ENCODE results near the gene KCNK4. TPM values are rescaled to one million over a fixed set of nuclear protein-coding genes. Genes with fewer than 3 reads are reported as not detected.

KCNK4 gene
- total RNA-seq, 2 experiments from 2014 or later = 0.29 TPM; not detected in 1

- Mint-ChIP-seq H3K9me3 (ENCODE audit: low read depth) (no peaks in the 10 kb centered on the region), H3K27me3 (no peaks in the 10 kb centered on the region), H3K4me1 (peaks cover 33% of the 10 kb centered on the region), H3K4me3 (no peak overlapping the region), H3K36me3 (no peaks in the 10 kb centered on the region), H3K27ac (no peak overlapping the region)
- CTCF ChIA-PET = interaction anchor here (0.9 to 12.3 kb wide), 7 partner anchors 8 to 82 kb away, joined by 3 to 146 read pairs (median 37); partner anchors contain the start of genes CATSPERZ, ESRRA, FERMT3 and FKBP2
- DNase-seq (no peak), ATAC-seq (no peak)
Measured at GRCh38 chr11:64249038-64249437, 42.1 kb upstream of the KCNK4 start.

- H3K9me3 Mint-ChIP-seq (ENCODE audit: low read depth) = no peaks in the 10 kb centered on the region
- H3K4me3 Mint-ChIP-seq = no peak overlapping the region
- CTCF ChIA-PET = interaction anchor here (0.6 to 12.3 kb wide), 18 partner anchors 9 to 82 kb away, joined by 3 to 146 read pairs (median 6); partner anchors contain the start of genes CATSPERZ, ESRRA, FERMT3 and FKBP2
- no peaks in the 10 kb centered on the region for H3K36me3 Mint-ChIP-seq
- DNase-seq (no peak), ATAC-seq (no peak)
- no peaks in the 10 kb centered on the region for H3K27me3 Mint-ChIP-seq
- H3K4me1 Mint-ChIP-seq = peaks cover 33% of the 10 kb centered on the region
- H3K27ac Mint-ChIP-seq = no peak overlapping the region
Measured at GRCh38 chr11:64249563-64250414, 41.3 kb upstream of the KCNK4 start.

- Mint-ChIP-seq H3K27ac (no peak overlapping the region), H3K4me1 (peaks cover 29% of the 10 kb centered on the region), H3K27me3 (no peaks in the 10 kb centered on the region), H3K36me3 (peaks cover 2% of the 10 kb centered on the region), H3K4me3 (peak overlapping the region; percentile 76), H3K9me3 (ENCODE audit: low read depth) (no peaks in the 10 kb centered on the region)
- ATAC-seq = no peak
- no peak for DNase-seq
- CTCF ChIA-PET = interaction anchor here (0.8 to 12.3 kb wide), 19 partner anchors 8 to 82 kb away, joined by 3 to 146 read pairs (median 7); partner anchors contain the start of genes BAD, CATSPERZ, ESRRA and FERMT3
Measured at GRCh38 chr11:64250415-64251015, 40.6 kb upstream of the KCNK4 start.

- DNase-seq = peak; percentile 68
- Mint-ChIP-seq H3K9me3 (ENCODE audit: low read depth) (no peaks in the 10 kb centered on the region), H3K4me3 (peak within 1 kb of the TSS; percentile 89), H3K27me3 (no peaks in the 10 kb centered on the region), H3K27ac (peak within 1 kb of the TSS; percentile 72), H3K4me1 (peaks cover 29% of the 10 kb centered on the region), H3K36me3 (peaks cover 2% of the 10 kb centered on the region)
- ATAC-seq = peak; percentile 71
- CTCF ChIA-PET = interaction anchor here (0.8 to 12.3 kb wide), 18 partner anchors 9 to 81 kb away, joined by 3 to 146 read pairs (median 8); partner anchors contain the start of genes BAD, CATSPERZ, ESRRA and FERMT3
Measured at GRCh38 chr11:64251016-64251752, 39.9 kb upstream of the KCNK4 start, which contains the start of gene PLCB3. TSS of gene PLCB3 (plus strand) at chr11:64251530. CDS start at chr11:64251650, 120 bp downstream.

GRCh38 chr11:64251753-64252002 is 39.4 kb upstream of the KCNK4 start:
- H3K9me3 Mint-ChIP-seq (ENCODE audit: low read depth) = no peaks in the 10 kb centered on the region

GRCh38 chr11:64252003-64252872 is 38.9 kb upstream of the KCNK4 start:
- no peaks in the 10 kb centered on the region for H3K9me3 Mint-ChIP-seq (ENCODE audit: low read depth)
- H3K27ac Mint-ChIP-seq = peak overlapping the region; percentile 69
- H3K4me1 Mint-ChIP-seq = peaks cover 26% of the 10 kb centered on the region
- H3K4me3 Mint-ChIP-seq = peak overlapping the region; percentile 89
- CTCF ChIA-PET = interaction anchor here (0.6 to 12.3 kb wide), 13 partner anchors 8 to 536 kb away, joined by 3 to 146 read pairs (median 12); partner anchors contain the start of genes BAD, CATSPERZ, ESRRA and FERMT3
- peaks cover 2% of the 10 kb centered on the region for H3K36me3 Mint-ChIP-seq
- no peak for DNase-seq
- H3K27me3 Mint-ChIP-seq = no peaks in the 10 kb centered on the region
- no peak for ATAC-seq

More at GRCh38 chr11:64251753-64252002, 39.4 kb upstream of the KCNK4 start:
- Mint-ChIP-seq H3K4me1 (peaks cover 29% of the 10 kb centered on the region), H3K27ac (peak overlapping the region; percentile 69), H3K4me3 (peak overlapping the region; percentile 89), H3K36me3 (peaks cover 2% of the 10 kb centered on the region), H3K27me3 (no peaks in the 10 kb centered on the region)
- CTCF ChIA-PET = interaction anchor here (1.0 to 12.3 kb wide), 13 partner anchors 9 to 81 kb away, joined by 4 to 146 read pairs (median 12); partner anchors contain the start of genes BAD, CATSPERZ, ESRRA and FERMT3
- ATAC-seq (no peak), DNase-seq (no peak)

- Mint-ChIP-seq H3K4me3 (no peak overlapping the region), H3K9me3 (ENCODE audit: low read depth) (no peaks in the 10 kb centered on the region), H3K27me3 (no peaks in the 10 kb centered on the region), H3K27ac (no peak overlapping the region), H3K4me1 (peaks cover 23% of the 10 kb centered on the region), H3K36me3 (peaks cover 4% of the 10 kb centered on the region)
- DNase-seq = no peak
- ATAC-seq = no peak
- CTCF ChIA-PET = interaction anchor here (1.1 to 4.7 kb wide), 6 partner anchors 11 to 48 kb away, joined by 5 to 68 read pairs (median 19); partner anchors contain the start of genes BAD, FKBP2 and GPR137
Measured at GRCh38 chr11:64253043-64253442, 38.1 kb upstream of the KCNK4 start.

- Mint-ChIP-seq H3K9me3 (ENCODE audit: low read depth) (no peaks in the 10 kb centered on the region), H3K27me3 (no peaks in the 10 kb centered on the region), H3K36me3 (peaks cover 4% of the 10 kb centered on the region), H3K27ac (no peak overlapping the region), H3K4me3 (no peak overlapping the region), H3K4me1 (peaks cover 21% of the 10 kb centered on the region)
- CTCF ChIA-PET = interaction anchor here (0.9 to 1.9 kb wide), 4 partner anchors 13 to 49 kb away, joined by 4 to 7 read pairs (median 5); partner anchors contain the start of gene BAD
- DNase-seq (no peak), ATAC-seq (no peak)
Measured at GRCh38 chr11:64253481-64253880, 37.6 kb upstream of the KCNK4 start.

- no peak for DNase-seq
- no peak overlapping the region for H3K4me3 Mint-ChIP-seq
Measured at GRCh38 chr11:64254326-64254725, 36.8 kb upstream of the KCNK4 start.

GRCh38 chr11:64255135-64256128 is 35.7 kb upstream of the KCNK4 start:
- CTCF ChIA-PET = interaction anchor here (1.0 to 1.6 kb wide), 4 partner anchors 11 to 51 kb away, joined by 3 to 7 read pairs (median 5); no protein-coding TSS in a partner anchor
- no peak for DNase-seq
- no peak overlapping the region for H3K27ac Mint-ChIP-seq
- no peak for ATAC-seq
- peaks cover 9% of the 10 kb centered on the region for H3K36me3 Mint-ChIP-seq
- no peaks in the 10 kb centered on the region for H3K27me3 Mint-ChIP-seq
- no peak overlapping the region for H3K4me3 Mint-ChIP-seq
- no peaks in the 10 kb centered on the region for H3K9me3 Mint-ChIP-seq (ENCODE audit: low read depth)
- H3K4me1 Mint-ChIP-seq = peaks cover 27% of the 10 kb centered on the region

More at GRCh38 chr11:64254326-64254725, 36.8 kb upstream of the KCNK4 start:
- Mint-ChIP-seq H3K4me1 (peaks cover 24% of the 10 kb centered on the region), H3K27ac (no peak overlapping the region), H3K9me3 (ENCODE audit: low read depth) (no peaks in the 10 kb centered on the region), H3K36me3 (peaks cover 5% of the 10 kb centered on the region), H3K27me3 (no peaks in the 10 kb centered on the region)
- no peak for ATAC-seq
- CTCF ChIA-PET = interaction anchor here (0.9 to 1.9 kb wide), 4 partner anchors 12 to 50 kb away, joined by 4 to 7 read pairs (median 5); partner anchors contain the start of gene BAD

- no peak for DNase-seq
- Mint-ChIP-seq H3K27ac (no peak overlapping the region), H3K9me3 (ENCODE audit: low read depth) (no peaks in the 10 kb centered on the region), H3K4me3 (no peak overlapping the region), H3K4me1 (peaks cover 25% of the 10 kb centered on the region), H3K27me3 (no peaks in the 10 kb centered on the region), H3K36me3 (peaks cover 9% of the 10 kb centered on the region)
- ATAC-seq = no peak
- CTCF ChIA-PET = interaction anchor here (1.0 to 1.5 kb wide), 3 partner anchors 12 to 52 kb away, joined by 3 to 5 read pairs (median 5); no protein-coding TSS in a partner anchor
Measured at GRCh38 chr11:64256300-64256699, 34.8 kb upstream of the KCNK4 start.
